Chondrocyte (in vitro differentiated cells): Measurements from ENCODE around the gene LEMD2. TPM values are rescaled to one million over a fixed set of nuclear protein-coding genes. Genes with fewer than 3 reads are reported as not detected.

Experiments used
- DNase-seq: peaks from one replicate; pipeline ENCODE4 v3.0.0; 2021; ENCODE audit warnings: mixed read lengths, low spot score
- H3K27ac Mint-ChIP-seq: one replicate; pipeline ENCODE4 v1.8.0; 2021; ENCODE audit warnings: mild to moderate bottlenecking, moderate library complexity, mixed read lengths; ENCODE audit not compliant: unreplicated experiment
- H3K27me3 Mint-ChIP-seq: 2 replicates; pipeline ENCODE4 v1.8.0; 2021; ENCODE audit warnings: low read depth, mixed read lengths
- H3K36me3 Mint-ChIP-seq: 2 replicates; pipeline ENCODE4 v1.8.0; 2021; ENCODE audit warnings: low read depth, mixed read lengths
- H3K4me1 Mint-ChIP-seq: 2 replicates; pipeline ENCODE4 v1.8.0; 2021; ENCODE audit warnings: low read depth, mild to moderate bottlenecking, mixed read lengths
- H3K4me3 Mint-ChIP-seq: one replicate; pipeline ENCODE4 v1.8.0; 2021; ENCODE audit warnings: mild to moderate bottlenecking, moderate library complexity, mixed read lengths; ENCODE audit not compliant: unreplicated experiment
- H3K9me3 Mint-ChIP-seq: 2 replicates; pipeline ENCODE4 v1.8.0; 2021; ENCODE audit warnings: low read depth, mixed read lengths
- total RNA-seq: library from RNA; stranded (reverse); gene quantifications from 3 replicates; pipeline ENCODE4 v1.2.1, GENCODE V29; 2021
- TF ChIP-seq, protein P1 (sequence below): fragments of 200-600 bp; sonication (generic); IDR thresholded peaks from 2 replicates; pipeline ENCODE4 v1.5.0; 2021; ENCODE audit warnings: antibody characterized with exemption, mild to moderate bottlenecking, moderate library complexity

LEMD2 gene
- total RNA-seq, 1 donor from 2014 or later: 60.1 TPM

DNA sequence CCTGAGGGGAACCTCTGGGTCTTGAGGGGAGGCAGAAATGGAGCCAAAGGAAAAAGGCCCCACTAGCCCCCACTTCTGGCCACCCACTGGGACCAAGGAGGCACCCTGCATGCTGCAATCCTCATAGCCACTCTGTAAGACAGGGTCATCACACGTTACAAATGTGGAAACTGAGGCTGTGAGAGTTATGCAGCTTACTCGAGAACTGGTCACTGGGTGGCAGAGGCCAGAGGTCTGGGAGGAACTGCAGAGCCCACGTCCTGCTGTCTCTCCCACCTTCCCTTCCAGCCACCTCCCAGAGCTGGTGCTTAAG is 18.1 kb downstream of the LEMD2 start:
- Mint-ChIP-seq H3K4me1 (peaks cover 50% of the 10 kb centered on the region), H3K27me3 (no peaks in the 10 kb centered on the region), H3K4me3 (no peak overlapping the region), H3K27ac (peak overlapping the region; percentile 94), H3K36me3 (peaks cover 9% of the 10 kb centered on the region), H3K9me3 (peaks cover 8% of the 10 kb centered on the region)
- DNase-seq: no peak
- TF ChIP-seq, protein P1, sequence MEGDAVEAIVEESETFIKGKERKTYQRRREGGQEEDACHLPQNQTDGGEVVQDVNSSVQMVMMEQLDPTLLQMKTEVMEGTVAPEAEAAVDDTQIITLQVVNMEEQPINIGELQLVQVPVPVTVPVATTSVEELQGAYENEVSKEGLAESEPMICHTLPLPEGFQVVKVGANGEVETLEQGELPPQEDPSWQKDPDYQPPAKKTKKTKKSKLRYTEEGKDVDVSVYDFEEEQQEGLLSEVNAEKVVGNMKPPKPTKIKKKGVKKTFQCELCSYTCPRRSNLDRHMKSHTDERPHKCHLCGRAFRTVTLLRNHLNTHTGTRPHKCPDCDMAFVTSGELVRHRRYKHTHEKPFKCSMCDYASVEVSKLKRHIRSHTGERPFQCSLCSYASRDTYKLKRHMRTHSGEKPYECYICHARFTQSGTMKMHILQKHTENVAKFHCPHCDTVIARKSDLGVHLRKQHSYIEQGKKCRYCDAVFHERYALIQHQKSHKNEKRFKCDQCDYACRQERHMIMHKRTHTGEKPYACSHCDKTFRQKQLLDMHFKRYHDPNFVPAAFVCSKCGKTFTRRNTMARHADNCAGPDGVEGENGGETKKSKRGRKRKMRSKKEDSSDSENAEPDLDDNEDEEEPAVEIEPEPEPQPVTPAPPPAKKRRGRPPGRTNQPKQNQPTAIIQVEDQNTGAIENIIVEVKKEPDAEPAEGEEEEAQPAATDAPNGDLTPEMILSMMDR: no peak

DNA sequence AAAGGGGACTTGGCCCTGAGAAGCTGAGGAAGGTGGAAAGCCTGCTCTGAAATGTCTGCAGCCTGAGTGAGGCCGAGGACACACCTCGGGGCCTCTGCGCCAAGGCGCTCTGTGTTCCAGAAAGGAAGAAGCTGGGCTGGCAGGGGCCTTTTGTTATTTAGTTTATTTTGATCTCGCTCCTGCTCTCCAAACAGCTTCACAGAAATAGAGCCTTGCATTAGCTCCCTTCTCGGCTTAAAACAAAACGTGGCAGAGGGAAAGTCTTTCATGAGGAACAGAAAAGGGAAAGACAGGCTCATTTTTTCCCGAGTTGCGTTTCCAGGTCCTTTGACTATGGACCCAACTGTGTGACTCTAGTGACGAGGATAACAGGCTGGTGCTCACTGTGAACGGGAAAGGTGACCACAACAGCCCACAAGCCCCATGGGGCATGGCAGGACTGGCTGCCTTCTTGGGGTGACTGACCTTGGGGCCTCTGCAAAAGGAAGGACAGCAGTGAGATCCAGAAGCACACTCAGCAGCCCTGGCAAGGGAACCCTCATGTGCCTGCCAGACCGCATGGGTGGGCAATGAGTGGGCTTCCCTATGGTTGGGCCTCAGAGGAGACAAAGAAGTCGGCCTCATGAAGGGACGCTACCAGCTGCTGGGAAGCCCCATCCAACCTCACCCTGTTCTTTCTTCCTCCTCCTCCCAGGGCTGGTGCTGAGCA is 18.7 kb downstream of the LEMD2 start:
- TF ChIP-seq, protein P1: no peak
- Mint-ChIP-seq H3K36me3 (peaks cover 6% of the 10 kb centered on the region), H3K27me3 (no peaks in the 10 kb centered on the region), H3K9me3 (peaks cover 8% of the 10 kb centered on the region), H3K27ac (peak overlapping the region; percentile 94), H3K4me3 (no peak overlapping the region), H3K4me1 (peaks cover 50% of the 10 kb centered on the region)
- DNase-seq: no peak

DNA sequence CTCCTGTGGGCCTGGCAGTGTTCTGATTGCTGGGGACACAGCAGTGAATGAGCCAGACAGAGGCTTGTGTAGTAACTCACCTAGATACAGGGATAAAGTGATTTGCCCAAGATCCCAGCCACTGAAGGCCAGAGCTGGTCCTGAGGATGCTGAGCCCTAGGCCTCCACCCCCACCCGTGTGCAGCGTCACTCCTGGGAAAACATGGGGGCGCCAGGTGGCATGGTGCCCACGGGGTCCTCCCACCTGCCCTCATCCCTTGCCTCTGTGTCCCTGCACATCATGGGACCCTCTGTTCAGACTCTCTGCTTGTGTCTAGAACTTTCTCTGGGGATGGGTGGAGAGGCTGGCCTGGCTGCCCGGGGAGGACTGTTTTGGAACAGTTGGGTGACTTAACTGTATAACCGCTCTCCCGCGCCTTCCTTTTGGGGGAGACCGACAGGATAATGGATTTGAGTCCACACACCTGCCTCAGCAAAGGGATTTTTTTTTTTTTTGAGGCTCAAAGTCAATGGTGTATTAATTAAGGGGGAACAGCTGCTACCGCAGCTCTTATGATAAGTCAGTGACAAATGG is 19.6 kb downstream of the LEMD2 start:
- no peak for DNase-seq
- H3K4me1 Mint-ChIP-seq: peaks cover 50% of the 10 kb centered on the region
- H3K36me3 Mint-ChIP-seq: peaks cover 1% of the 10 kb centered on the region
- peaks cover 8% of the 10 kb centered on the region for H3K9me3 Mint-ChIP-seq
- H3K4me3 Mint-ChIP-seq: no peak overlapping the region
- TF ChIP-seq, protein P1: no peak
- H3K27ac Mint-ChIP-seq: no peak overlapping the region
- H3K27me3 Mint-ChIP-seq: no peaks in the 10 kb centered on the region

DNA sequence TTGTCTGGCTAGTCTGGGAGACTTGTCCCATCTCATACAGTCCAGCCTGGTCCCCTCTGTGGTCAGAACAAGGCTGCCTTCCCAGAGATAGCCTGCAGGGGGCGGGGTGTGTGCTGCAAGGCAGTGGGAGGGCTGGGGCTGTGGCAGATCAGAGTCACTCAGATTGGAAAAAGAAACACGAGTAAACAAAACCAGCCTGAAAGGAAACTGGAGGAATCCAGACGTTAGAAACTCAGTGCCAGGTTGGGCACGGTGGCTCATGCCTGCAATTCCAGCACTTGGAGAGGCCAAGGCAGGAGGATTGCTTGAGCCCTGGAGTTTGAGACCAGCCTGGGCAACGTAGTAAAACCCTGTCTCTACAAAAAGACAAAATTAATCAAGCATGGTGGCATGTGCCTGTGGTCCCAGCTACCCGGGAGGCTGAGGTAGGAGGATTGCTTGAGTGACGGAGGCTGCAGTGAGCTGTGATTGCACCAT is 20.2 kb downstream of the LEMD2 start:
- Mint-ChIP-seq H3K9me3 (peaks cover 8% of the 10 kb centered on the region), H3K36me3 (peaks cover 1% of the 10 kb centered on the region), H3K4me3 (no peak overlapping the region), H3K27ac (peak overlapping the region; percentile 66), H3K27me3 (no peaks in the 10 kb centered on the region), H3K4me1 (peaks cover 50% of the 10 kb centered on the region)
- TF ChIP-seq, protein P1: peak; percentile 90
- DNase-seq: no peak

DNA sequence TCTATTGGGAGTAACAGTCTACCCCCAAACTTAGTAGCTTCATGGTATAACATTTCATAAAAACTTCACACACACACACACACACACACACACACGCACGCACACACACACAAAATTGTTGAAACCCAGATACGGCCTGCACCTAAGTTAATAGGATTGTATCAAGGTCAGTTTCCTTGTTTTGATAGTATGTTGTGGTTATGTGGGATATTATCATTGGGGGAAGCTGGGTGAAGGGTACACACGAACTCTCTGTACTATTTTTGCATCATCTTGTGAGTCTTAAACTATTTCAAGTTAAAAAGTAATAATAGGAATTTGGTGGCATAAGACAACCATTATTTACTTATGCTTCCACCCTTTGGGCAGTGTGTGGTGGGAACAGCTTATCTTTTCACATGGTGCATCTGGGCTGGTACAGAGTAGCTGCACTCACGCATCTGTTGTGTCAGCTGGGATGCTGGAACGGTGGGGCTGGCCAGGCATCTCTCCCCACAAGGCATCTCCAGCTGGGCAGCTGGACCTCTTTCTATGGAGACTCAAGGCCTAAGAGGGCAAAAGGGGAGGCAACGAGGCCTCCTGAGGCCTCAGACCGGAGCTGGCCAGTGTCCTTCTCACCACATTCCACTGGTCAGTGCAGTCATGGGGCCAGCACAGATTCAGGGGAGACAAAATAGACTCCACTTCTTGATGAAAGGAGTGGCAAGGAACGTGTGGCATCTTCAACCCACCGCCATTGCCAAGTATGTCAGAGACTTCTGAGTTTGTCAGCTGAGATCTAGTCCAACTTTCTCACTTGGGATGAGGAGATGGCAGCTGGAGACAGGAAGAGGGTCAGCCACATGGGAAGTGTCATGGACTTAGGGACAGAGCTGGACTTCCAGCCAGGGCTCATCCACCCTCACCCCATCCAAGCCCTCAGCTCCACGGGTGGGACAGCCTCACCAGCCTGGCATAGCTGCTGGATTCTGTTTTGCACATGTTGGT is 21.7 kb downstream of the LEMD2 start:
- Mint-ChIP-seq H3K27me3 (no peaks in the 10 kb centered on the region), H3K9me3 (peaks cover 8% of the 10 kb centered on the region), H3K4me3 (no peak overlapping the region), H3K4me1 (peaks cover 39% of the 10 kb centered on the region), H3K36me3 (no peaks in the 10 kb centered on the region), H3K27ac (no peak overlapping the region)
- no peak for DNase-seq
- TF ChIP-seq, protein P1: no peak
